Fibroblast of skin of right biceps (primary cell): Measurements from ENCODE around the gene ZNF581.

Experiments
- DNase-seq: peaks from one replicate; pipeline ENCODE4 v3.0.0-alpha.2; 2013

The ZNF581 gene

DNA sequence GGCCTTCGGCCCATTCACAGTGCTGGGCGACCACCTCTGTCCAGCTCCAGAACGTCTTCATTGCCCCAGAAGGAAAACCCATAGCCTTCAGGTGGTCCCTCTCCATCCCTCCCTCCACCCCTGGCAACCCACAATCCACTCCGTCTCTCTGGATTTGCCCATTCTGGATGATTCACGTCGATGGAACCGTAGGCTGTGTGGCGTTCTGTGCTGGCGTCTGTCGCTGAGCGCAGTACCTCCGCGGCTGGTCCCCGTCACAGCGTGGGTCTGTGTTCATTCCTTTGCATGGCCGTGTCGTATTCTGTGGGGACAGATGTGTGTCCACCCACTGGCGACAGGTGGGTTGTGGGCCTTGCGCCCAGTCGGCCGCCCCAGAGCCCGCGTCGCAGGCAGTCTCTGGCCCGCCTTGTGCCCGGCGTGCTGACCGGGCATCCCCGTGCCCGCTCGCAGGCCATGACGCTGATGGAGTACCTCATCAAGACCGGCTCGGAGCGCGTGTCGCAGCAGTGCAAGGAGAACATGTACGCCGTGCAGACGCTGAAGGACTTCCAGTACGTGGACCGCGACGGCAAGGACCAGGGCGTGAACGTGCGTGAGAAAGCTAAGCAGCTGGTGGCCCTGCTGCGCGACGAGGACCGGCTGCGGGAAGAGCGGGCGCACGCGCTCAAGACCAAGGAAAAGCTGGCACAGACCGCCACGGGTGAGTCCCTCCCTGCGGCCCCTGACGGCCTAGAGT lies 41.7 kb downstream of the ZNF581 start:
- DNase-seq = no peak

DNA sequence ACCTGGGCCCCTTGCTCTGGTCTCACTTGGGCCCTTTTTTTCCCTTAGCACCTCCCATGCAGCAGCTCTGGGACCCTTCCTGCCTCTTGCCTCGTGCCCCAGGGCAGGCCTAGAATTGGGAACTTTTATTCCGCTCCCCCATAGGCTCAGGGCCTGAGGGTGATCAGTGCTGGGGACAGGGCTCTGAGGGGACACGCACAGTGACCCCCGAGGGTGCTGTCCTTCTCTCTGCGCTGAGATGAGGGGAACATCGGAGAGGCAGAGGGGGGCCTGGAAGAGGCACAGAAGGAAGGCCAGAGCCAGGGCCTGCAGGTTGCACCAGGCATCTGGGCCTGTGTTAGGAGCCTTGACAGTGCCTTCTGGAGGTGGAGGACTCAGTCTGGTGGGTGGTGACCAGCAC lies 42.3 kb downstream of the ZNF581 start:
- DNase-seq = no peak

DNA sequence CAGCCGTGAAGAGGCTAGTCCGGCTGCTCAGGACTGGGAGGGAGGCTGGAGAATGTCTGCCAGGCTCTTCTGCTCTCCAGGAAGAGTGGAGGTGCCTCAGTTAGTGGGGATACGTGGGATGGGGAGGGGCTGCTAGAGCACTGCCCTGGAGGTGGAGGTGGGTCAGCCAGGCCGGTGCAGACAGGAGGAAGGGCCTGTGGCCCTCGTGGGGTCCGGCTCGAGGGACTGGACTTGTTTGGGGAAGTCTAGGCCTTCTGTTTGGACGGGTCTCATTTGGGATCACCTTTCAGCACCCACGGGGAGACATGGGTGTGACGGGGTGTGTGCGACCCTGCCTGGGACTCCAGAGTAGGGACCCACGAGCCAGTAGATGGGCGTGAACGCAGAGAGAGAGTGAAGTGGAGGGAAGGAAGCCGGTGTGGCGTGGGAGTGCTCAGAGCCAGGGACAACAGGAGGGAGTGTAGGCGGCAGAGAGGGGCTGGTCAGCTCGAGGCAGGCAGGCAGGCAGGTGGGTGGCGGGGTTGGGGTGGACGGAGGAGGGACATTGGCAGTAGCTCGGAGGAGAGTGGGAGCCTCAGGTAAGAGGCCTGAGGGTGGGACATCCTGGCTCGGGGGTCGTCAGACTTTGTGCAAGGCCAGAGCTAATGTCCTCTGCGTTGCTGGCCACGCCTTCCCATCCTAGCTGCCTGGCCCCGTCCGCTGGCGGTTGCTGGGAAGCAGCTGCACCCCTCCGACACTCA lies 43.0 kb downstream of the ZNF581 start:
- no peak for DNase-seq

DNA sequence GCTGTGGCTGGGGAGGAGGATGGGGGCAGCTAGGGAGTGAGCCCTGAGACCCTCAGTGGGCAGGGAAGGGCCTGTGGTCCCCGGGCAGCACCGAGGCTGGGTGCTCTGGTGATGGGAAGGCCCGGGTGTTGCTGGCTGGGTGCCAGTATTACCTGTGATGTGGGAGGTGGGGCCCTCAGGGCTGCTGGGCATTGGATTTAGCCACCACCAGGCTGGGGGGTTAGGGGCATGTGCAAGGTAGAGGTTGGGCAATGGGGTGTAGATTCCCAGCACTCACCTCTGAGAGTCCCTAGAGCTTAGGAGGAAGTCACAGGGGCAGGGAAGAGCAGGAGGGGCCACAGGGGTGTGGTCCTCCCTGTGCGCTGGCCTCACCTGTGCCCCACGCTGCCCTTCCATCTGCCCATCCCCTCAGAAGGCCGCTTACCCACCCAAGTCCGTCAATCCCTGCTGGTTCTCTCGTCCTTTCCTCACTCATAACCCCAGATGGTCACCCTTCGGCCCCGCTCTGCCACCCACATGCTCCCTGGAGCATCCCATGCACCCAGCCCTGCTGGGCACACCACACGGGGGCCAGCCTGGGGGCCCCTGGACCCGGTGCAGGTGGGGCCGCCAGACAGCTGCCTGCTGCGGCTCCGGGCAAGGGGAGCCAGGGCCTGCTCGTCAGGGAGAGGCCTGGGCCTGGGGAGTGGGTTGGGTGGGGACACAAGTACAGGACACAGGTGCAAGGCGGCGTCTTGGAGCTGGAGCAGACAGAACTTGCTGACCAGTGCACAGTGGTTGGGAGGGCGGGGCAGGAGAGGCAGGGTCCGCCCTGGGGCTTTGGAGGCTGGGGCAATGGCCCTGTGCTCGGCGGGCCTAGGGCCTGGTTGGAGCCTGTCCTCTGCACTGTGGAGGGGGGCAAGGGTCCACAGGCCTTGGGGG lies 44.1 kb downstream of the ZNF581 start:
- no peak for DNase-seq

DNA sequence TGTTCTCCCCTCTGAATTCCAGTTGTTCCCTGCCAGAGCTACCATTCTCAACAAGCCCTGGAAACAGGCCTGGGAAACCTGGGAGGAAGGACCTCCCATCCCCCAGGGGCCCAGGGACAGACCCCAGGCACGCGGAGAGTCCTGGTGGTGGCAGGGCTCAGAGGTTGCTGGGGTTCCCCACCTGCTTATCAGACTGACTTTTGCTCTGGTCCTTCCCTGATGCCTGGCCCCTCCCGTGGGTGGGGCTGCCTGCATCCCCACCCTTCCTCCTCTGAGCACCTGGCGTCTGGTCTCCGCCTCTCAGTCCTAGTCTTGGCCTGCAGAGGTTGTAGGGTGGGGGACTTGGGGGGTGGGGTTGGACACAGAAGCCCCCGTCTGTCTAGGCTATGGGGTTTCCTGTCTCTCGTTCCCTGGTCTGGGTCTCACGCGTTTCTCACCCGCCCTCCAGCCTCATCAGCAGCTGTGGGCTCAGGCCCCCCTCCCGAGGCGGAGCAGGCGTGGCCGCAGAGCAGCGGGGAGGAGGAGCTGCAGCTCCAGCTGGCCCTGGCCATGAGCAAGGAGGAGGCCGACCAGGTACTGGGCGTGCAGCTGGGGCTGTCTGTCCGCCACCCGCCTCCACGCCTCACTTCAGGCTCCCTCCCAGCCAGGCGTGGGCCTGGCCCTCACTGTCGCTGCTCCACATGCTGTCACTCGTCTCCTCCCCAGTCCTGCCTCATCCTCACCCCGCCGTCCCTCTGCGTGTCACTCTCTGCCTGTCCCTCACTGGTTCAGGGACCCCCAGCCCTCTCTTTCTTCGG lies 45.2 kb downstream of the ZNF581 start:
- DNase-seq = no peak

DNA sequence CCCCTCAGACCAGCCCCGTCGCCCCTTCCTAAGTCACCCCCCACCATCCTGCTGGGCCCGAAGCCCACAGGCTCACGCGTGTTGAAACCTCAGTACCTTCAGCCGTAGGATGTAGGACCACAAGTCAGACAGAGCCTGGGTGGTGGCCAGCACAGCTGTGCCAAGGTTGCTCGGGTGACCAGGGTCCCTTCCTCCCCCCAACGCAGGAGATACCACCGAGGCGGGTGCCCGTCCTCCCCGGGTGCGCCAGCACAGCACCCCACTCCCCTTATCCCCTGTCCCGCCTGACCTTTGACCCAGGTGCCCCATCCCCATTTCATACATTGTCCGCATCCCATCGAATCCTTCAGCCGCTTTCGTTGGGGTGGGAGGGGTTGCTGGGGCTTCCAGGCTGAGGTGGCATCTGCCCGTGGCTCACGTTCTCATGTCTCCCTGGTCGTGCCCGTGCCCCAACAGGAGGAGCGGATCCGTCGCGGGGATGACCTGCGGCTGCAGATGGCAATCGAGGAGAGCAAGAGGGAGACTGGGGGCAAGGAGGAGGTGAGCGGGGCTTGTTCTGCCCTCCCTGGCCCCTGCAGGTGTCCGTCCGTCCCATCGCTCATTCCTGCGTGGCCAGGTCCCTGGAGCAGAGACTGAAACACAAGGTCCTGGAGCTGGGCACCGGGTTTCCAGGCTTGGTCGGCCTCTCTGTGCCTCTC lies 46.1 kb downstream of the ZNF581 start:
- no peak for DNase-seq

DNA sequence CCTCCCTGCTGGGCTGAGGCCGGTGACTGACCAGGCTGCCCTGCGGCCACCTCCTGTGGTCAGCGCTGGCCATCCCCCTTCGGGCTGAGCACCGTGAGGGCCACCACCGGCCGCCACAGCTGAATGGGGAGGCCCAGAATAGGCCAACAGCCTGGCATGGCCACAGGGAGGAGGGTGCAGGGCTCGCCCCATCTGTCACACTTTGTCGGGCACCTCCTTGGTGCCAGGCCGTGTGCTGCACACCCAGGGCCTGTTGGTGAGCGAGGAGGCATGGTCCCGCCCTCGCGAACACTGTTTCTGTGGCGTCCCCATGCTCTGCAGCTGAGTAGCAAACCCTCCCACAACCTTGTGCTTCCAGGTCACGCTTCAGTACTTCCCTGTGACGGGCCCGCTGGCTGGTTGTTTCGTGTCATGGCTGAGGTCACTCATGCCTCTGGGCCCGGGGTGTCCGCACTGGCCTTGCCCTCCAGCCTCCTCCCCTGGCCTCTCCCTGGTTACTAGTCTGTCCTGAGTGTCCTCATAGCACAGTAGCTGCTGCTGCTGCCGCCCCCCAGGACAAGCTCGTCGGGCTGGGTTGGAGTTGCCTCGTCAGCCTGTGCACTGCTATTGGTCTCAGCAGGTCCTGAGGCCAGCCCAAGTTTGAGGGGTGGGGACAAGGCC lies 46.8 kb downstream of the ZNF581 start:
- DNase-seq = no peak

DNA sequence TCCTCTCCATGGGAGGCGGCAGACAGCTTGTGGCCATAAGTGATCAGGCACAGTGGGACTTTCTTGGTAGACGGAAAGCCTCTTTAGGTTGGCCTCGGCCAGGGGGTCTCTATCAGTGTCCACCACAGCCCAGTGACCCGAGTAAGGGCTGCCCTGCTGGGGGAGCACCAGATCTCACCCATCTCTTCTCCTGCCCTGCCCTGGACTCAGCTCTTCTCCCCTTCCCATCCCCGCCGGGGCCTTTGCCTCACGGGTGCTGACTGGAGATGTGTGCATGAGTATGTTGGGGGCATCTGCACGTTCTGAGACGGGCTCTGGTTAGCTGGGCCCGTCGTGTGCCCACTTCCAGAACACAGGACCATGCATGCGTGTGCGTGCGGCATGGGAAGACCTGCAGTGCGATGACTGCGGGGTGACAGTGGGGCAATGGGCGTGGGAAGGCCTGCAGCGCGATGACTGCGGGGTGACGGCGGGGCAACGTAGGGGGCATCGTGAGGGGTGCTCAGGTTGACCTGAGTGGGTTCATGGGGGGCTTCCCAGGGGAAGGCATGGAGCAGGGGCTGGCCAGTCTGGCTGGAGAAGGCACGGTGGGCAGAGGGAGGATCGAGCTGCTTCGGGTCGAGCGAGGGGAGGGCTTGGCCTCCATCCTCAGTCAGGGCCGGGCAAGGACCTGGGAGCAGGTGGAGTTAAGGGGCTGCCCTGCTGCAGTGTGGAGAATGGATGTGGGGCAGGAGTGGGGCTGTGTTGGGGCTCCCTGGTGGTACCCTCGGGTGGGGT lies 47.5 kb downstream of the ZNF581 start:
- no peak for DNase-seq

DNA sequence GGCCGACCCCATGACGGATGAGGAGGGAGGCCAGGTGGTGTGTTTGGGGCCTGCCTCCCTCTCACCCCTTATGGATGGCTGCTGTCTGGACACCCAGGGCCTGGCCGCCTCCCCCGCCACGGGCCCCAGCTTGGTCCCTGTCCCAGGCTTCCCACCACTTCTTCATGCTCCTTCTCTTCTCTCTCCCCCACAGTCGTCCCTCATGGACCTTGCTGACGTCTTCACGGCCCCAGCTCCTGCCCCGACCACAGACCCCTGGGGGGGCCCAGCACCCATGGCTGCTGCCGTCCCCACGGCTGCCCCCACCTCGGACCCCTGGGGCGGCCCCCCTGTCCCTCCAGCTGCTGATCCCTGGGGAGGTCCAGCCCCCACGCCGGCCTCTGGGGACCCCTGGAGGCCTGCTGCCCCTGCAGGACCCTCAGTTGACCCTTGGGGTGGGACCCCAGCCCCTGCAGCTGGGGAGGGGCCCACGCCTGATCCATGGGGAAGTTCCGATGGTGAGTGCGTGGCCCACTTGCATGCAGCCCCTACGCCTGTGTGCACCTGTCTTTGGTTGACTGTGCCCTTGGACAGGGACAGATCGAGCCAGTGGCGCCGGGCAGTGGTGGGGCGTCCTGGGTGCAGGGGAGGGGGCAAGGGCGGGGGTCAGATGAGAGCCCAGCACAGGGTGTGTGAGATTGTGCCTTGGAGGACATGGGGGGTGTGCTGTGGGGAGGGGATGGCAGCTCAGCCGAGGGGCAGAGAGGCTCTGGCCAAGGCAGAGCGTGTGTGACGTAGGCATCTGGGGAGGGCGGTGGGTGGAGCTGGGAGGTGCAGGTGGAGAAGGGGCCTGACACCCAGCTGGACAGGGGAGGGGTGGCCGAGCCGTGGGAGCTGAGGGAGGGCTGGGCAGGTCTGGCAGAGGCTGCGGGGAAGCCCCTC lies 48.4 kb downstream of the ZNF581 start:
- DNase-seq = no peak

DNA sequence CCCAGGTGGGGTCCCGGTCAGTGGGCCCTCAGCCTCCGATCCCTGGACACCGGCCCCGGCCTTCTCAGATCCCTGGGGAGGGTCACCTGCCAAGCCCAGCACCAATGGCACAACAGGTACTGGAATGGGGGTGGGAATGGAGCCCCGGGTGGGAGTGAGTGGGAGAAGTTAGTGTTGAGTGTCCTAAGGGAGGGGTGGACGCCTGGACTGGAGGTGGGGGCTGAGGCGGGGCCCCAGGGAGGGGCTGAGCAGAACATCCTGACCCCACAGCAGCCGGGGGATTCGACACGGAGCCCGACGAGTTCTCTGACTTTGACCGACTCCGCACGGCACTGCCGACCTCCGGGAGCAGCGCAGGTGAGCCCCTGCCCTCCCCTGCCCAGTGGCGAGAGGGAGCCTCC lies 49.2 kb downstream of the ZNF581 start:
- no peak for DNase-seq

DNA sequence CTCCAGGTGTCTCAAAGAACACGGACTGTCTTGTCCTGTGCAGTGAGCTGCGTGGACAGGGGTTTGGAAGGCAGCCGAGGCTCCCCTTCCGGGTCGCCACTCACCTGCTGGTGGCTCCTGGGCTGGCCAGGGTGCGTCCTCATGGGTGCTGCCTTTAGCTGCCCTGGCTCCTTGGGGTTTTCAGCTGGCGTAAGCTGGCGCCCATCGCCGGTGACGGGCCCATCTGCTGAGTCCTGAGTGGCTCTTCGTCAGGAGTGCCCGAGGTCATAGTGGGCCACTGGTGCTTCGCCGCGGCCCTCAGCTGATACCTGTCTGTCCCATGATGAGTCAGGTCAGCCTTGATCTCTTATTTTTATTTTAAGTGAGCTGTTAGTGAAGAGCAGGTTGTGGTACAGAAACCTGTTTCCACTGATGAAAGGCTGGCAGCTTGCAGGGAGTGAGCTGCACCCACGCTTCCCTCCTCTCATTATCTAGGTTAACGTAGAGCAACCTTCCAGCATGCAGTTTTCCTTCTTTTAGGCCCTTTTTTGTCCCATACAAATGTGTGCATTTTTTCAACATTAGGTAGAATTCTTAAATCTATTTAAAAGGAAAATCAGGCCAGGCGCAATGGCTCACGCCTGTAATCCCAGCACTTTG lies 50.0 kb downstream of the ZNF581 start:
- DNase-seq = no peak

DNA sequence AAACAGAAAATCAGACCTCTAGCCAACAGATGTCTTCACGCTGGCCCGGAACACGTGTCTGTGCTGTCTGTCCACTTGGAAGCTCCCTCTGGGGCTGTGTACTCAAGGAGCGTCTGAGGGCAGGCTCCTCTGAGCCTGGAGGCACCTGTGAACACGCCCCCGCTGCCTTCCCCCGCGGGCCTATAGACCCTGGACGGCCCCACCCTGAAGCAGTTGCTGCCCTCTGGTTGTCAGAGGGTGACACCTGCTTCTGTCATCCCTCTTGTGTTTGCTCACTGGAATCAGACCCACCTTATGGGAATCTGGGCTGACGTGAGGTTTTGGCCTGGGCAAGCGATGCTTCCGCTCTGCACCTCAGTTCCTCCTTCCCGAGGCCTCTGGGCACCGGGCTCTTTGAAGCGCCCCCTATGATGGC lies 50.8 kb downstream of the ZNF581 start:
- no peak for DNase-seq

DNA sequence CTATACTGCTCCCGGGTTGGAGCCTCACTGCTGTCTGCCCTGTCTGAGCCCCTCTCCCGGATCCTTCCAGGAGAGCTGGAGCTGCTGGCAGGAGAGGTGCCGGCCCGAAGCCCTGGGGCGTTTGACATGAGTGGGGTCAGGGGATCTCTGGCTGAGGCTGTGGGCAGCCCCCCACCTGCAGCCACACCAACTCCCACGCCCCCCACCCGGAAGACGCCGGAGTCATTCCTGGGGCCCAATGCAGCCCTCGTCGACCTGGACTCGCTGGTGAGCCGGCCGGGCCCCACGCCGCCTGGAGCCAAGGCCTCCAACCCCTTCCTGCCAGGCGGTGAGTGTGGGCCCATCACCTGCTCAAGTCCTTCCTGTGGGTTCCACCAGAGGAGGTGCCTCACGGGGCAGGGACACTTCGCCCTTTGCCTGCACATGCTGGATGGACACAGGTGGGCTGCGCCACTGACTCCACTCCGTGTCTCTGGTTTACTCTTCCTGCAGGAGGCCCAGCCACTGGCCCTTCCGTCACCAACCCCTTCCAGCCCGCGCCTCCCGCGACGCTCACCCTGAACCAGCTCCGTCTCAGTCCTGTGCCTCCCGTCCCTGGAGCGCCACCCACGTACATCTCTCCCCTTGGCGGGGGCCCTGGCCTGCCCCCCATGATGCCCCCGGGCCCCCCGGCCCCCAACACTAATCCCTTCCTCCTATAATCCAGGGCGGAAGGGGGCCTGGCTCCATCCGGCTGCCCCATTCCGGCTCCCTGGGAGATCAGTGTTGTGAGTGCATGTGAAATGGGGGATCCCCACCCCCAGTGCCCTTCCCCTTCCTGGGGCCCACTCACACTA lies 51.4 kb downstream of the ZNF581 start:
- DNase-seq = no peak
